Stimulated activated CD4-positive, alpha-beta T cell treated with anti-CD3 and anti-CD28 coated beads, Interleukin-1b, Interleukin-23, amount 100 ng/mL, for 4 hours (primary cell): Measurements from ENCODE around the gene TRIM64C.
"Not testable (repeated sequence)": the region's sequence is repeated elsewhere in the genome, so short reads cannot be mapped to it uniquely, and the experiment has no call there.

Source experiments
- DNase-seq, 2 donors: peaks; one replicate each; pipeline ENCODE4 v3.0.0-alpha.2; 2020; ENCODE audit warnings: low read depth in 2 of 2

Gene TRIM64C, protein sequence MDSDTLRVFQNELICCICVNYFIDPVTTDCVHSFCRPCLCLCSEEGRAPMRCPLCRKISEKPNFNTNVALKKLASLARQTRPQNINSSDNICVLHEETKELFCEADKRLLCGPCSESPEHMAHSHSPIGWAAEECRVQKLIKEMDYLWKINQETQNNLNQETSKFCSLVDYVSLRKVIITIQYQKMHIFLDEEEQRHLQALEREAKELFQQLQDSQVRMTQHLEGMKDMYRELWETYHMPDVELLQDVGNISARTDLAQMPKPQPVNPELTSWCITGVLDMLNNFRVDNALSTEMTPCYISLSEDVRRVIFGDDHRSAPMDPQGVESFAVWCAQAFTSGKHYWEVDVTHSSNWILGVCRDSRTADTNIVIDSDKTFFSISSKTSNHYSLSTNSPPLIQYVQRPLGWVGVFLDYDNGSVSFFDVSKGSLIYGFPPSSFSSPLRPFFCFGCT

DNA sequence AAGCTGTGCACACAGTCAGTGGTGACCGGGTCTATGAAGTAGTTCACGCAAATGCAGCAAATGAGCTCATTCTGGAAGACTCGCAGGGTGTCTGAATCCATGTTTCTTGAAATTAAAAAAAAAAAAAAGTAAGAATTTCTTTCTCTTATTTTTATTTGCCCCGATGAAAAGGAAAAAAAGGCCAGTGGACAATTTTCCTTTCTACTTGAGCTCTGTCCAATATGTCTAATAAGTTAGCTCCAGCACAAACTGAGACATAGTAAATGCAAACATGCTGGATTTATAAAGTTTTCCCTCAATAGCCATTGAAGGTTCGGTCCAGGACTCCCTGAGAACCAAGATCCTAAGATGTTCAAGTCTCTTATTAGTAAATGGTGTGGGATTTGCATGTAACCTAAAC is at the start of gene TRIM64C:
TSS of gene TRIM64C (minus strand) at position 101 of the 400 bp plus-strand sequence. CDS start at position 101, 0 bp downstream.
- not testable (repeated sequence) for DNase-seq

DNA sequence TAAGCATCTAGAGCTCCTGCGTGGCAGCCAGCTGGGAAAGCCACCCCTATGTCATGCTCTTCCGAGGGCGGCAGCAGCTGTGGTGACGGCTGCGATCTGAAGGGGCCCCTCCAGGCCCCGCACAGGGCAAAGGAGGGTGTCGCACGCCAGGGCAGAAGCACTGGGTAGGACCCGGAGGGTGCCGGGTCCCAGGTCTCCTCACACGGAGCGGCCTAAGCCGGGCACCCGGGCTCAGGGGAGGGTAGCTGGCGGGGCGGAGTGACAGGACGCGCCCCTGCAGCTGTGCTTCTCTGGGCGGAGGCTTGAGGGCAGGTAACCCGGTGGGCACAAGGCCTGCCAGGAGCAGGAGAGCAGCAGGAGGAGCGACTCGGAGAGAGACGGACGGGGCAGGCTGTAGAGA is 43.4 kb upstream of the TRIM64C start:
- not testable (repeated sequence) for DNase-seq

- DNase-seq, result not testable (repeated sequence)
These were observed 11.0 kb upstream of the TRIM64C start for GRCh38 chr11:49069897-49070296.

- DNase-seq, result not testable (repeated sequence)
These were observed 9.1 kb downstream of the TRIM64C start for GRCh38 chr11:49049821-49050220.

DNA sequence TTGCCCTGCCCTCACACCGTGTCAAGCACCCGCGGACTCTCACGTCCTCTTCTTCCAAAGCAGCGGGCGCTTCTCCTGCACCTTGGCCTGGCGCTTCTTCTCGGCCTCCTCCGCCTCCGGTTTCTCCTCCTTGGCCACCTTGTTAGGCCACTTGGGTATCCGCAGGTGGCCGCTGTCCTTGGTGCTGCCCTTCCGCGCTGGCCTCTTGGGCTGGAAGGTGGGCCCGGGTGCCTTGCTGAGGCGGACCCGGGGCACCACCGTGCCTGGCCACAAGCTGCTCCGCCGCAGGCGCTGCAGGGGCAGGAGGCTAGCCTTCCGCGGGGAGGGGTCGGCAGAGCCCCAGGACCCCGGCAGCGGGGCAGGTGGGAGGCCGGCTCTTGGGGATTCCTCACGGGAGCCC is 10.7 kb downstream of the TRIM64C start:
- DNase-seq, result not testable (repeated sequence)

- DNase-seq, result not testable (repeated sequence)
These were observed 30.4 kb downstream of the TRIM64C start, which contains the start of gene TRIM49B for GRCh38 chr11:49028523-49028922. Gene TRIM49B, plus strand, starts transcription at chr11:49028823. Its CDS starts 2,777 bp downstream, at chr11:49031600.
